BLaER1 (cell line): Measurements from ENCODE around the gene LSM12.

Experiments
- H3K27ac ChIP-seq: shearing (Covaris generic); formaldehyde crosslinking; 2 replicates; pipeline ENCODE4 v1.8.1; 2022
- H3K27me3 ChIP-seq: shearing (Covaris generic); formaldehyde crosslinking; 2 replicates; pipeline ENCODE4 v1.8.1; 2022
- H3K36me3 ChIP-seq: shearing (Covaris generic); formaldehyde crosslinking; 2 replicates; pipeline ENCODE4 v1.8.1; 2022
- H3K4me1 ChIP-seq: shearing (Covaris generic); formaldehyde crosslinking; 2 replicates; pipeline ENCODE4 v1.8.1; 2022
- H3K4me2 ChIP-seq: shearing (Covaris generic); formaldehyde crosslinking; 2 replicates; pipeline ENCODE4 v1.8.1; 2022
- H3K4me3 ChIP-seq: shearing (Covaris generic); formaldehyde crosslinking; 2 replicates; pipeline ENCODE4 v1.8.1; 2022
- H3K9ac ChIP-seq: shearing (Covaris generic); formaldehyde crosslinking; 2 replicates; pipeline ENCODE4 v1.8.1; 2022
- H3K9me3 ChIP-seq: shearing (Covaris generic); formaldehyde crosslinking; 2 replicates; pipeline ENCODE4 v1.8.1; 2022
- H4K20me1 ChIP-seq: shearing (Covaris generic); formaldehyde crosslinking; 2 replicates; pipeline ENCODE4 v1.8.1; 2022
- Cebpa-rat ChIP-seq: shearing (Covaris generic); IDR thresholded peaks from 2 replicates; pipeline ENCODE4 v1.8.1; 2022

The LSM12 gene

GRCh38 chr17:44086364-44087311 lies 20.2 kb upstream of the LSM12 start:
- H4K20me1 ChIP-seq, result peaks cover 16% of the 10 kb centered on the region; the same call in 1 of the 2 replicates
- H3K9ac ChIP-seq, result peak overlapping the region; percentile 43
- H3K27ac ChIP-seq, result peak overlapping the region; percentile 53
- H3K4me1 ChIP-seq, result peaks cover 25% of the 10 kb centered on the region
- H3K4me3 ChIP-seq, result no peak overlapping the region
- H3K36me3 ChIP-seq, result peaks cover 97% of the 10 kb centered on the region
- no peaks in the 10 kb centered on the region for H3K9me3 ChIP-seq
- no peak for TF ChIP-seq Cebpa-rat
- H3K4me2 ChIP-seq, result peak overlapping the region; percentile 54
- H3K27me3 ChIP-seq, result no peaks in the 10 kb centered on the region

GRCh38 chr17:44085908-44086307 lies 19.4 kb upstream of the LSM12 start:
- no peak overlapping the region for H3K4me2 ChIP-seq
- peaks cover 25% of the 10 kb centered on the region for H3K4me1 ChIP-seq
- H3K9me3 ChIP-seq, result no peaks in the 10 kb centered on the region
- 0 out of 2 replicates have a peak overlapping the region, but pooled peaks have one; percentile 16 for H3K9ac ChIP-seq
- no peak overlapping the region for H3K4me3 ChIP-seq
- H3K27ac ChIP-seq, result peak overlapping the region; percentile 53
- TF ChIP-seq Cebpa-rat, result no peak
- peaks cover 18% of the 10 kb centered on the region for H4K20me1 ChIP-seq
- H3K36me3 ChIP-seq, result peaks cover 97% of the 10 kb centered on the region
- no peaks in the 10 kb centered on the region for H3K27me3 ChIP-seq

GRCh38 chr17:44084921-44085320 lies 18.4 kb upstream of the LSM12 start:
- Histone ChIP-seq H3K4me1 (peaks cover 33% of the 10 kb centered on the region), H3K36me3 (peaks cover 97% of the 10 kb centered on the region), H3K9me3 (no peaks in the 10 kb centered on the region), H3K4me3 (no peak overlapping the region), H3K27ac (no peak overlapping the region), H4K20me1 (peaks cover 28% of the 10 kb centered on the region), H3K4me2 (no peak overlapping the region), H3K9ac (no peak overlapping the region), H3K27me3 (no peaks in the 10 kb centered on the region)
- TF ChIP-seq Cebpa-rat, result no peak

GRCh38 chr17:44084131-44084538 lies 17.7 kb upstream of the LSM12 start:
- Histone ChIP-seq H3K27me3 (no peaks in the 10 kb centered on the region), H3K4me3 (no peak overlapping the region), H4K20me1 (peaks cover 32% of the 10 kb centered on the region), H3K9me3 (no peaks in the 10 kb centered on the region), H3K9ac (no peak overlapping the region), H3K27ac (no peak overlapping the region), H3K36me3 (peaks cover 97% of the 10 kb centered on the region), H3K4me2 (no peak overlapping the region), H3K4me1 (peaks cover 36% of the 10 kb centered on the region)
- no peak for TF ChIP-seq Cebpa-rat

- H3K4me3 ChIP-seq, result no peak overlapping the region
- H3K9me3 ChIP-seq, result no peaks in the 10 kb centered on the region
- peaks cover 29% of the 10 kb centered on the region for H3K4me1 ChIP-seq
- no peak for TF ChIP-seq Cebpa-rat
- peaks cover 97% of the 10 kb centered on the region for H3K36me3 ChIP-seq
- H3K4me2 ChIP-seq, result no peak overlapping the region
- H3K9ac ChIP-seq, result no peak overlapping the region
- peaks cover 40% of the 10 kb centered on the region for H4K20me1 ChIP-seq
- no peaks in the 10 kb centered on the region for H3K27me3 ChIP-seq
- no peak overlapping the region for H3K27ac ChIP-seq
Observed at GRCh38 chr17:44083250-44083849, 16.9 kb upstream of the LSM12 start.

- Histone ChIP-seq H3K9me3 (no peaks in the 10 kb centered on the region), H3K4me3 (no peak overlapping the region), H3K27me3 (no peaks in the 10 kb centered on the region), H4K20me1 (peaks cover 50% of the 10 kb centered on the region), H3K4me1 (peaks cover 27% of the 10 kb centered on the region), H3K36me3 (peaks cover 97% of the 10 kb centered on the region), H3K9ac (no peak overlapping the region), H3K4me2 (no peak overlapping the region), H3K27ac (no peak overlapping the region)
- TF ChIP-seq Cebpa-rat, result no peak
Observed at GRCh38 chr17:44082256-44082927, 15.9 kb upstream of the LSM12 start.

- H3K4me1 ChIP-seq, result peaks cover 29% of the 10 kb centered on the region
- no peak overlapping the region for H3K4me3 ChIP-seq
- H3K36me3 ChIP-seq, result peaks cover 100% of the 10 kb centered on the region
- H3K4me2 ChIP-seq, result no peak overlapping the region
- no peaks in the 10 kb centered on the region for H3K9me3 ChIP-seq
- no peaks in the 10 kb centered on the region for H3K27me3 ChIP-seq
- no peak overlapping the region for H3K27ac ChIP-seq
- TF ChIP-seq Cebpa-rat, result no peak
- peaks cover 57% of the 10 kb centered on the region for H4K20me1 ChIP-seq
- no peak overlapping the region for H3K9ac ChIP-seq
Observed at GRCh38 chr17:44081681-44082080, 15.2 kb upstream of the LSM12 start.

- Histone ChIP-seq H3K9ac (no peak overlapping the region), H3K4me2 (0 out of 2 replicates have a peak overlapping the region, but pooled peaks have one; percentile 3), H3K36me3 (peaks cover 100% of the 10 kb centered on the region)
Observed at GRCh38 chr17:44079877-44080821, 13.7 kb upstream of the LSM12 start.

GRCh38 chr17:44078412-44078811 lies 11.9 kb upstream of the LSM12 start:
- Histone ChIP-seq H3K27ac (no peak overlapping the region), H3K4me1 (peaks cover 39% of the 10 kb centered on the region), H3K9me3 (no peaks in the 10 kb centered on the region), H3K9ac (no peak overlapping the region), H3K4me3 (no peak overlapping the region), H3K27me3 (no peaks in the 10 kb centered on the region), H3K4me2 (no peak overlapping the region), H4K20me1 (peaks cover 63% of the 10 kb centered on the region), H3K36me3 (peaks cover 100% of the 10 kb centered on the region)
- no peak for TF ChIP-seq Cebpa-rat

More at GRCh38 chr17:44079877-44080821, 13.7 kb upstream of the LSM12 start:
- H3K9me3 ChIP-seq, result no peaks in the 10 kb centered on the region
- H3K4me1 ChIP-seq, result peaks cover 33% of the 10 kb centered on the region
- peak overlapping the region; percentile 43; the same call in 1 of the 2 replicates for H3K27ac ChIP-seq
- no peak for TF ChIP-seq Cebpa-rat
- no peak overlapping the region for H3K4me3 ChIP-seq
- no peaks in the 10 kb centered on the region for H3K27me3 ChIP-seq
- peaks cover 57% of the 10 kb centered on the region for H4K20me1 ChIP-seq
